ENCODE measurements around the gene TMEM8B.

DNA sequence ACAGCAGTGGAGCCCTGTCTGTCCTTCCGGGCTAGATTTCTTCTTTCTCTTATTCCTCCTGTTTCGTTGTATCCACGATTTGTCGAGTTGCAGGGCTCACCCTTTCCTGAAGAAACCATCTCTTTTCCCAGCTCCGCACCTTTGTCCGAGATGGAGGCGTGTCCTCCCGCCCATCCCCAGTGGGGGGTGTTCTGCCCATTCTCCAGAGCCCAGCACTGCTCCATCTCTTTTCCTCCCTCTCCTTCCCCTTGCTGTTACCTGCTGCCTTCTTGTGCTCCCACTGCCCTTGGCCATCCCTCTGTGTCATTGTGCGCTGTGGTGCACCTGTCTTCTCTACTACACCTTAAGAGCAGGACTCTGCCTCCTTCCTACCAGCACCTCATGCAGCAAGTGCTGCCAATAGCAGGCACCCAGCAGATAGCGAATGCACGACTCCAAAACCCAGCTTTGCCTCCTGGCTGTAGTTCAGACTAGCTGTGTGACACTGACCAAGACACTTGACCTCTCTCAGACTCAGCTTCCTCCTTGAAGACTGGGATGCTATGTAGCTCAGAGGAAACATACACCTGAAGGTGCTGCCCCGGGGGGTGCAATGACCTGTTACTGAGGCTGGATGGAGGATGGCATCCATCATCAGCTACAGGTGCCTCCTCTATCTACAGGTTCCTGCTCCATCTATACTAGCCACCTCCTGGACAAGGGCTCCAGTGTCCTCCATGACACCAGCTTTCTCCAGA lies 32.3 kb downstream of the TMEM8B start:
- TF ChIP-seq, protein P1, sequence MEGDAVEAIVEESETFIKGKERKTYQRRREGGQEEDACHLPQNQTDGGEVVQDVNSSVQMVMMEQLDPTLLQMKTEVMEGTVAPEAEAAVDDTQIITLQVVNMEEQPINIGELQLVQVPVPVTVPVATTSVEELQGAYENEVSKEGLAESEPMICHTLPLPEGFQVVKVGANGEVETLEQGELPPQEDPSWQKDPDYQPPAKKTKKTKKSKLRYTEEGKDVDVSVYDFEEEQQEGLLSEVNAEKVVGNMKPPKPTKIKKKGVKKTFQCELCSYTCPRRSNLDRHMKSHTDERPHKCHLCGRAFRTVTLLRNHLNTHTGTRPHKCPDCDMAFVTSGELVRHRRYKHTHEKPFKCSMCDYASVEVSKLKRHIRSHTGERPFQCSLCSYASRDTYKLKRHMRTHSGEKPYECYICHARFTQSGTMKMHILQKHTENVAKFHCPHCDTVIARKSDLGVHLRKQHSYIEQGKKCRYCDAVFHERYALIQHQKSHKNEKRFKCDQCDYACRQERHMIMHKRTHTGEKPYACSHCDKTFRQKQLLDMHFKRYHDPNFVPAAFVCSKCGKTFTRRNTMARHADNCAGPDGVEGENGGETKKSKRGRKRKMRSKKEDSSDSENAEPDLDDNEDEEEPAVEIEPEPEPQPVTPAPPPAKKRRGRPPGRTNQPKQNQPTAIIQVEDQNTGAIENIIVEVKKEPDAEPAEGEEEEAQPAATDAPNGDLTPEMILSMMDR (IDR thresholded peaks at IDR 0.05; ENCODE audit: low read depth, low read length, poor library complexity, severe bottlenecking), result no peak
- no peak for TF ChIP-seq EZH2phosphoT487 (IDR thresholded peaks at IDR 0.05; ENCODE audit: borderline replicate concordance, low read length)

Measured in DOHH2 (cell line).